Activated CD4-positive, alpha-beta memory T cell treated with anti-CD3 and anti-CD28 coated beads, Interleukin-2, amount 10 ng/mL, durations not matched to agents 7 days and 5 days (primary cell): ENCODE results near the gene SURF6. TPM values are rescaled to one million over a fixed set of nuclear protein-coding genes. Genes with fewer than 3 reads are reported as not detected.
"Not testable (repeated sequence)": the region's sequence is repeated elsewhere in the genome, so short reads cannot be mapped to it uniquely, and the experiment has no call there.

Source experiments
- CTCF ChIA-PET: fragments of 350-600 bp; sonication (Branson Sonifier 250); formaldehyde crosslinking; loops from one replicate; lab custom pipeline; 2021; ENCODE audit warnings: antibody characterized with exemption, inconsistent platforms; lab: Charles Lee
- POLR2A ChIA-PET: fragments of 350-600 bp; sonication (Branson Sonifier 250); formaldehyde crosslinking; loops from one replicate; lab custom pipeline; 2021; ENCODE audit warnings: antibody characterized with exemption; lab: Charles Lee
- DNase-seq: peaks from one replicate; pipeline ENCODE4 v3.0.0-alpha.2; 2020
- H3K27ac Mint-ChIP-seq: one replicate; pipeline ENCODE4 v1.8.0; 2021; ENCODE audit warnings: mild to moderate bottlenecking, mixed read lengths
- H3K27me3 Mint-ChIP-seq: one replicate; pipeline ENCODE4 v1.8.0; 2021; ENCODE audit warnings: mixed read lengths
- H3K36me3 Mint-ChIP-seq: one replicate; pipeline ENCODE4 v1.8.0; 2021; ENCODE audit warnings: low read depth, mixed read lengths
- H3K4me1 Mint-ChIP-seq: one replicate; pipeline ENCODE4 v1.8.0; 2021; ENCODE audit warnings: mixed read lengths
- H3K4me3 Mint-ChIP-seq: one replicate; pipeline ENCODE4 v1.8.0; 2021; ENCODE audit warnings: mild to moderate bottlenecking, mixed read lengths
- H3K9me3 Mint-ChIP-seq: one replicate; pipeline ENCODE4 v1.8.0; 2021; ENCODE audit warnings: mixed read lengths
- total RNA-seq, 2 experiments: library from RNA; stranded (reverse); gene quantifications; one replicate each; pipeline ENCODE4 v1.2.3, GENCODE V29; 2021

SURF6 gene
- total RNA-seq, 2 experiments from 2014 or later, result 9.3 to 10.9 TPM

DNA sequence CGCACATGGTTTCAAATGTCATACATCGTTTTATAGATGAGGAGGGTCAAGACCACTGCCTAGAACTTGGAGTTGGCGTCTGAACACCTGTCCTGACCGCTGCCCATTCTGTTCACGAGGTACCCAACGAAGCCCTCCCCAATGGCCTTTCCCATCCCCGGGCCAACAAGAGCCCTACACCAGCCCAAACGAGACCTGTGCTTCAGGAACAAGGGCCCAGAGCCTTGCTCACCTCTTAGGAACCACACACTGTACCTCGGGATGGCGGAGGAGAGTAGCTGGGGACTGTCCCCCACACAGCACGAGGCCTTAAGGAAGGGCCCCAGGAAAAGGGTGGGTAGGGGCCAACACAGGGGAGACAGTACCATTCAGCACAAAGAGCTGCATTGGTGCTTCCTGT, 3.0 kb downstream of the SURF6 start:
- POLR2A ChIA-PET, result interaction anchor here (1.3 to 4.0 kb wide), 2 partner anchors 15 to 38 kb away, joined by 3 to 31 read pairs; partner anchors contain the start of genes MED22 and RPL7A
- H3K36me3 Mint-ChIP-seq, result peaks cover 53% of the 10 kb centered on the region

DNA sequence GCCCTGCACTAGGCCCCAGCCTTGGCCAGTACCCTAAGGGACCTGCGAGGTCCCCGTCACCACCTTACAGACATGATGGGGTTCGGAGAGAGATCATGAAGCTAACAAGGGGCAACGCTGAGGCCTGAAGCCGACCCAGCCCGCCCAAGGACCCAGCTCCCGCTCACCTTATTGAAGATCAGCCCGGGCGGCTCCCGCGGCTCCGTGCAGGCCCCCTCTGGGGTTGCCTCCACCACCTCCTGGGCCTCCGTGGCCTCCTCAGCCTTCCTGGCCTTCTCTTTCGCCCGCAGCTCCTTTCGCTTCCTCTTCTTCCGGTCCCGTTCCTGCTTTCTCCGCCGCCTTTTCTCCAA, 3.6 kb downstream of the SURF6 start:
- H3K36me3 Mint-ChIP-seq, result peaks cover 53% of the 10 kb centered on the region
- H3K4me3 Mint-ChIP-seq, result no peak overlapping the region
- H3K27ac Mint-ChIP-seq, result no peak overlapping the region
- H3K4me1 Mint-ChIP-seq, result peaks cover 31% of the 10 kb centered on the region
- H3K27me3 Mint-ChIP-seq, result no peaks in the 10 kb centered on the region
- ChIA-PET POLR2A (interaction anchor here (0.8 to 4.0 kb wide), 2 partner anchors 16 to 39 kb away, joined by 3 to 31 read pairs; partner anchors contain the start of genes MED22 and RPL7A), CTCF (interaction anchor here (0.5 kb wide), 1 partner anchor 143 kb away, joined by 3 read pairs; no protein-coding TSS in a partner anchor)
- no peaks in the 10 kb centered on the region for H3K9me3 Mint-ChIP-seq
- no peak for DNase-seq

More for the DNA sequence above, 3.0 kb downstream of the SURF6 start:
- Mint-ChIP-seq H3K27ac (no peak overlapping the region), H3K4me1 (peaks cover 31% of the 10 kb centered on the region), H3K9me3 (no peaks in the 10 kb centered on the region), H3K27me3 (no peaks in the 10 kb centered on the region), H3K4me3 (no peak overlapping the region)
- CTCF ChIA-PET, result no interaction called here
- DNase-seq, result no peak

DNA sequence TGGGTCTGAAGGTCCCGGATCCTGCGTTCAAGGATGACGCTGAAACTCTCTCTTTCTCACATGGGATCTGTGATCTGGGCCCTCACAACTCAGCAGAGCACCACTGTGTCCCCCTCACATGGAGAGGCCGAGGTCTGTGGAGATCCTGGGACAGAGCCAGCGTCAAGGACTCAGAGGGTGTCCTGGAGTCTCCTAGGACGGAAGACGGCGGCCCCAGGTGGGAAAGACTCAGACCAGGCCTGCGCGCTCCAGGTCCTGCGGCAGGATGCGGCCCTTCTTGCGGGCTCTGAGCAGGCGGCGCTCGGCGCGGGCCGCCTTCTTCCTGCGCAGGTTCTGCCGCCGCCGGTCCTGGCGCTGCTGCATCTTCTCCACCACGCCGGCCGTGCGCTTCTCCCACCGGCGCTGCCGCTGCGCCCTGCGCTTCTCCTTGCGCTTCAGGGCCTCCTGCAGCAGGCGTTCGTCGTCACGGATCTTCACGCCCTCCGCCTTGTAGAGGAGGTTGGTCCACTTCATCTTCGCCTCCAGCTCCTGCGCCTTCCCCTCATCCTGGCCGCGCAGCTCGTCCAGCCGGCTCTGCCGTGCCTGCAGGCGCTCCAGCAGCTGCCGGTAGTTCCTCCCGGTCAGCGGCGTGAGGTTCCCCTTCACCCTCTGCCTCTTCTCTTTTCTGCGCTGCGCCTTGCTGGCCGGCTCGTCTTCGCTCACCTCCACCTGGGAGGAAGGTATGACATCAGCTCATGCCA, 4.2 kb downstream of the SURF6 start:
- DNase-seq, result no peak
- ChIA-PET CTCF (no interaction called here), POLR2A (interaction anchor here (0.8 to 4.0 kb wide), 3 partner anchors 9 to 39 kb away, joined by 3 to 31 read pairs (median 4); partner anchors contain the start of genes MED22 and RPL7A)
- Mint-ChIP-seq H3K27ac (no peak overlapping the region), H3K27me3 (no peaks in the 10 kb centered on the region), H3K4me3 (no peak overlapping the region), H3K9me3 (no peaks in the 10 kb centered on the region), H3K4me1 (peaks cover 28% of the 10 kb centered on the region), H3K36me3 (peaks cover 53% of the 10 kb centered on the region)

DNA sequence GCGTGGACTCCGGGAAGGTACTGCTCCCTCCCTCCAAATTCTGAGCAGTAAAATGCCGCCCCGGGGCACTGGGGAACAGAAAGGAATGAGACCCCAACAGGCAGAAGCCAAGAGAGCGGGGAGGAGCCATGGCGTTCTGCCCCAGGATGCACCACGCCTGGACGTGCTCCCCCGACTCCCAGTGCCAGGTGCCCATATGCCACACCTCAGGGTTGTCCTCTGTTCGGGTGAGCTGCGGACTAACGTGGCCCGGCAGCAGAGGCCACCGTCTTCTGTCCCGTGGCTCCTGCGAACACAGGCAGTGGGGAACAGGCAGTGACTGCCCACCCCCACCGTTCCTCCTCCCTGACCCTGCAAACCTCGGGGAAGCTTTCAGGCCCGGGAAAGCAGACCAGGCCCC, 4.8 kb downstream of the SURF6 start:
- peaks cover 50% of the 10 kb centered on the region for H3K36me3 Mint-ChIP-seq
- H3K27me3 Mint-ChIP-seq, result no peaks in the 10 kb centered on the region
- POLR2A ChIA-PET, result interaction anchor here (1.5 kb wide), 1 partner anchor 9 kb away, joined by 4 read pairs; no protein-coding TSS in a partner anchor
- peaks cover 23% of the 10 kb centered on the region for H3K4me1 Mint-ChIP-seq
- no peaks in the 10 kb centered on the region for H3K9me3 Mint-ChIP-seq
- no peak overlapping the region for H3K4me3 Mint-ChIP-seq
- H3K27ac Mint-ChIP-seq, result no peak overlapping the region
- DNase-seq, result no peak
- CTCF ChIA-PET, result interaction anchor here (1.1 to 2.8 kb wide), 3 partner anchors 9 to 145 kb away, joined by 4 to 16 read pairs (median 7); no protein-coding TSS in a partner anchor

DNA sequence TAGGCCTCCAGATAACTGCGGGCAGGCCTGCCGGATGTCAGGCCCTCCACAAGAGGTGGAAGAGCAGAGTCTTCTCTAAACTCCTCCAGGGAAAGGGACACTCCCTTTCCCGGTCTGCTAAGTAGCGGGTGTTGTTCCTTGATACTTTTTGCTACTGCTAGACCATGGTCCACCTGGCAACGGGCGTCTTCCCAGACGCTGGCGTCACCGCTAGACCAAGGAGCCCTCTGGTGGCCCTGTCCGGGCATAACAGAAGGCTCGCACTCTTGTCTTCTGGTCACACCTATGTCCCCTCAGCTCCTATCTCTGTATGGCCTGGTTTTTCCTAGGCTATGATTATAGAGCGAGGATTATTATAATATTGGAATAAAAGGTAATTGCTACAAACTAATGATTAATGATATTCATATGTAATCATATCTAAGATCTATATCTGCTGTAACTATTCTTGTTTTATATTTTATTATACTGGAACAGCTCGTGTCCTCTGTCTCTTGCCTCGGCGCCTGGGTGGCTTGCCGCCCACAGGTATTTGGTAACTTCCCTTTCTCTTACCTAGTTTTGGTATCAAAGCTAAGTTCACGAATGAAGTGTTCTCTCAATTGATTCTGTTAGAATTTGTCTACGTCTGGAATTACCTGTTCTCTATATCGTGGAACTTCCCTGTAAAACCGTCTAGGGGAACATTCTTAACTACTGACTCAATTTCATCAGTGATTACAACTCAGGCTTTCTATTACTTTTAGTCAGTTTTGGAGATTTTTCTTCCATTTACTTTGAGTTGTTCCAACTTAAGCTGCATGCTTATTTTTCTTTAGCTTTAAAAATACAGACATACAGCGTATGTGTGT, 6.5 kb downstream of the SURF6 start:
- H3K27me3 Mint-ChIP-seq, H3K4me3 Mint-ChIP-seq, H3K27ac Mint-ChIP-seq, H3K4me1 Mint-ChIP-seq, DNase-seq, H3K9me3 Mint-ChIP-seq: not testable (repeated sequence)
- H3K36me3 Mint-ChIP-seq, result peaks cover 37% of the 10 kb centered on the region
- CTCF ChIA-PET, result interaction anchor here (0.8 to 2.8 kb wide), 7 partner anchors 18 to 149 kb away, joined by 3 to 16 read pairs (median 3); partner anchors contain the start of genes MED22, RPL7A and STKLD1
- POLR2A ChIA-PET, result interaction anchor here (0.8 to 1.3 kb wide), 3 partner anchors 18 to 46 kb away, joined by 3 to 4 read pairs (median 3); partner anchors contain the start of gene MED22

DNA sequence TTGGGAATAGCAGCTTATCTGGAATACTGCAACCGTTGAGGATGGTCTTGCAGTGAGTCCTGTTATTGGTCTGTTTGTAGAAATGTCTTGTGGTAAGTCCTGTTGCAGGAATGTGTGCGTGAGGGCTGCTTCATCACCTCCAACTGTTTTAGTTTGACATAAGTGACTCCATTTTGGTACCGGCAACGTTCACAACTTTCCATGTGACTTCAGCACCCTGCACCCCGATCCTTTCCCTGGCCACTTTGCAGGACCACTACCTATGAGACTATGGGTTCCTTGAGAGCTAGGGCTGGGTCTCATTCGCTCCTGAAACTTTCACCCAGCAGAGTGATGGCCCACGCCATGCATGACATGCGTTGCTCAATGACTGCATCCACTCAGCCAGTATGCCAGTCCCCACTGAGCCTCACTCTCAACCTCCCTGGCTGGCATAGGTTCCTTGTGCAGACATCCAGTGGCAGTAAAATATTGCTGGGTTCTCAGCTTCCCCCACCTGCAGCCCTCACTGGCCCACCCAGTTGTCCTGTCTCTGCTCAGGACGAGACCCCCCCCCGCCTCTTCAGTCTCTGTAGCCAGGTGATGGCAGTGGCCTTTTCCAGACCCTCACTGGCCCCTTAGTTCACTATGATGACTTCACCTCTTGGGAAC, 8.0 kb downstream of the SURF6 start:
- no peak for DNase-seq
- Mint-ChIP-seq H3K4me3 (no peak overlapping the region), H3K36me3 (peaks cover 24% of the 10 kb centered on the region), H3K4me1 (no peaks in the 10 kb centered on the region), H3K27me3 (no peaks in the 10 kb centered on the region), H3K9me3 (no peaks in the 10 kb centered on the region), H3K27ac (no peak overlapping the region)
- ChIA-PET POLR2A (no interaction called here), CTCF (no interaction called here)

DNA sequence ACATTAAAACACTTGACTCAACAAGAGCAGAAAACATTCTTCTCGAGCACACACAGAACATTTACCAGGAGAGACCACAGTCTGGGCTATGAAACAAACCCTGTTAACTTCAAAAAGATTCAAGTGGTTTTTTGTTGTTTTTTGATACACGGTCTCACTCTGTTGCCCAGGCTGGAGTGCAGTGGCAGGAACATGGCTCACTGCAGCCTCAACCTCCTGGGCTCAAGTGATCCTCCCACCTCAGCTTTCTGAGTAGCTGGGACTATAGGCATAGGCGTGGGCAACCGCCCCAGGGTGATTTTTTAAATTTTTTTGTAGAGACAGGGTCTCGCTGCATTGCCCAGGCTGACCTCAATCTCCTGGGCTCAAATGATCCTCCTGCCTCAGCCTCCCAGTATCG, 9.0 kb downstream of the SURF6 start:
- DNase-seq, POLR2A ChIA-PET, H3K27ac Mint-ChIP-seq, H3K27me3 Mint-ChIP-seq, CTCF ChIA-PET, H3K4me3 Mint-ChIP-seq, H3K4me1 Mint-ChIP-seq, H3K9me3 Mint-ChIP-seq: not testable (repeated sequence)
- H3K36me3 Mint-ChIP-seq, result peaks cover 17% of the 10 kb centered on the region

DNA sequence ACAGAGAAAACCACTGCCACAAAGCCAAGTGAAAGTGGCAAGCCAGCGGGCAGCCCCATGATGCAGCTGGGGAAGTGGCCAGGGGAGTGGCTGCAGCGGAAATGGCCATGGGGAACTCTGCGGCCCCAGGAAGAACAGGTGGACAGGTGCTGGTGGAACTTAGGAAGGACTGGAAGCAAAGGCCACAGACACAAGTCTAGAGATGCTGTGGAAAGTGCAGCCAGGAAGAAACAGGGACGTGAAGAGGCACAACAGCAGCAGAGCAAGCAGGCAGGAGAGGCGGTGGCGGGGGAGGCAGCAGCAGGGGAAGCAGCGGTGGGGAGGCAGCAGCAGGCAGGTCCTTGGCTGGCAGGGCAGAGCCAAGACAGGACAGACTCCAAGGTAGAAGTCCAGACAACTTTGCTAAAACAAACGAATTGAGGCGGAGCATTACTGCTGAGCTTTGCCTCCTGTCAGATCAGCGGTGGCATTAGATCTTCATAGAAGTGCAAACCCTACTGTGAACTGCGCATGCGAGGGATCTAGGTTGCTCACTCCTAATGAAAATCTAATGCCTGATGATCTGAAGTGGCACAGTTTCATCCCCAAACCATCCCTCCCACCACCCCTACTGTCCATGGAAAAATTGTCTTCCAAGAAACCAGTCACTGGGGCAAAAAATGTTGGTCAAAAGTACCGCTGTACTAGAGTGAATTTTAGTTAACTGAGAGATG, 11.8 kb downstream of the SURF6 start:
- DNase-seq, result no peak
- Mint-ChIP-seq H3K4me1 (no peaks in the 10 kb centered on the region), H3K9me3 (no peaks in the 10 kb centered on the region), H3K27ac (no peak overlapping the region), H3K36me3 (no peaks in the 10 kb centered on the region), H3K4me3 (no peak overlapping the region), H3K27me3 (no peaks in the 10 kb centered on the region)
- ChIA-PET POLR2A (no interaction called here), CTCF (no interaction called here)

DNA sequence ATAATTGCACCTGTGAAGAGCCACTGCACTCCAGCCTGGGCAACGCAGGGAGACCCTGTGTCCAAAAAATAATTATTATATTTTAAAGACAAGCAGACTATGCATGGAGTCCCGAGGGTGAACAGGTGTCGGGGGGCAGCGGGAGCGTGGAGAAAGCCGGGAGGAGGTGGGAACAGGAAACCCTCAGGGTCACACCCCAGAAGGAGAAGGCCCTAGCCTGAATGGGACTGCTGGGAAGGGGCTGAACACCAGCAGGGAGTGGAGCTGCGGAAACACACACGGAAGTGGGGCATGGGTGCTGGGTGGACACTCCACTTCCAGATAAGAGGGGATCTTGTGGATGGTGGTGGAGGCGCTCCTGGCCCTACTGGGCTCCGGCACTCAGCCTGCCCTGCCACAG, 12.8 kb downstream of the SURF6 start:
- Mint-ChIP-seq H3K36me3 (no peaks in the 10 kb centered on the region), H3K9me3 (no peaks in the 10 kb centered on the region), H3K27me3 (no peaks in the 10 kb centered on the region), H3K4me3 (no peak overlapping the region), H3K27ac (no peak overlapping the region), H3K4me1 (no peaks in the 10 kb centered on the region)
- ChIA-PET POLR2A (no interaction called here), CTCF (no interaction called here)
- no peak for DNase-seq

DNA sequence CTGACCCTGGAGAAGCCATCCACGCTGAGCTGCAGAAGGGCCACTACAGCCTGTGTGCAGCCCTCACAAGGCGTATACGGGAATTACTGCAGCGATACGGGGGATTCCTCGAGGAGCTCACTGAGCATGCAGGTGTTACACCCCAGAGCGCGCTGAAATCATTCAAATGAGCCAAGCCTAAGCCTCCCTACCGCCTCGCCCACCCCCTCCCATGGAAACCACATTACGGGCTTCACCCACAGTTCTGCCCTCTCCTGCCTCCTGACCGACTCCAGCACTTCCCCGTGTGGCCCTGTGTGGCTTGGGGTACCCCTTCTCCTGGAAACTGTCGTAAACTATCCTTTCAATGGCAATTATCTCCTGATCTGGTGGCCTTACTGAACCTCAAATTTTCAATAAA, 13.3 kb downstream of the SURF6 start:
- no peaks in the 10 kb centered on the region for H3K36me3 Mint-ChIP-seq
- DNase-seq, result no peak
- POLR2A ChIA-PET, result no interaction called here
- H3K4me3 Mint-ChIP-seq, result no peak overlapping the region
- CTCF ChIA-PET, result no interaction called here
- H3K27ac Mint-ChIP-seq, result no peak overlapping the region
- H3K27me3 Mint-ChIP-seq, result no peaks in the 10 kb centered on the region
- no peaks in the 10 kb centered on the region for H3K4me1 Mint-ChIP-seq
- no peaks in the 10 kb centered on the region for H3K9me3 Mint-ChIP-seq

DNA sequence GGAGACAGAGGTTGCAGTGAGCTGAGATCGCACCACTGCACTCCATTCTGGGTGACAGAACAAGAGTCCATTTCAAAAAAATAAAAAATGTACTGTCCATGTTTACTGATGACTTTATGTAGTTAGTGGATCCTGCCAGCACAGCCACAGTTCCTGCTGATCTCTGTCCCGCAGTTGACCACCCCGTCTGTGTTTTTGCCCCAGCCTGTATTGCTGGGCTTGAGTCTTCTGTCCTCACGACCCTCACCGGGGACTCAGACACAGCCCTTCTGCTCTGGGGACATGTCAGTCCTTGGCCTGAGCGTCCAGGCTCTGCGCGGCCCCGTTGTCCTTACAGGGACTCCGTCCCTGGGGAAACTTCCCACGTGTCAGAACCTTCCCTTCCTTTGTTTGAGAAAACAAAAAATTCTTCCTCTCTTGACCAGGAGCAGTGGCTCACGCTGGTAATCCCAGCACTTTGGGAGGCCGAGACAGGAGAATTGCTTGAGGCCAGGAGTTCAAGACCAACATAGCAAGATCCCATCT, 14.5 kb downstream of the SURF6 start:
- Mint-ChIP-seq H3K9me3 (no peaks in the 10 kb centered on the region), H3K36me3 (no peaks in the 10 kb centered on the region), H3K4me1 (no peaks in the 10 kb centered on the region), H3K27me3 (no peaks in the 10 kb centered on the region), H3K27ac (no peak overlapping the region), H3K4me3 (no peak overlapping the region)
- DNase-seq, result no peak
- ChIA-PET POLR2A (no interaction called here), CTCF (no interaction called here)

DNA sequence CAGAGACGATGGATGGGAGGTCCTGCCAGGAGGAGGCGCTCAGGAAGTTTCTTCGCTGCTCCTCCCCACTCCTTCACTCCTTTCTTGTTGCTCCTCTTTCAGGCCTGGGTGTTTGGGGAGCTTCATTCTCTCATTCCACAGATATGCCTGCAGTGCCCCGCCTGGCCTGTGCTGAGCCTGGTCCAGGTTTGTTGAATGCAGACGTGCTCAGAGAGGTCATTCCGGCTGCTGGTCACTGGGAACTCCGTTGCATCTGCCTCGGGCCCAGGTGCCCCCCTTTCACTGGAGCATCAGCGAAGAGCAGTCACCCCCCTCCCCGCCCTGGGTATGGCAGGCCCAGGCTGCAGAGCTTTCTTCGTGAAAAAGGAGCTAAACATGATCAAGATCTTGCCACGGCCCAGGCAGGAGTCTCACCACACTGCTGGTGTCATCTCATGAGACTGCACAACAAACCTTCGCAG, 15.5 kb downstream of the SURF6 start:
- ChIA-PET POLR2A (no interaction called here), CTCF (no interaction called here)
- no peaks in the 10 kb centered on the region for H3K4me1 Mint-ChIP-seq
- H3K9me3 Mint-ChIP-seq, result no peaks in the 10 kb centered on the region
- no peak overlapping the region for H3K27ac Mint-ChIP-seq
- H3K27me3 Mint-ChIP-seq, result peaks cover 4% of the 10 kb centered on the region
- no peaks in the 10 kb centered on the region for H3K36me3 Mint-ChIP-seq
- no peak for DNase-seq
- no peak overlapping the region for H3K4me3 Mint-ChIP-seq
